ENCODE measurements around the gene PANK3.

DNA sequence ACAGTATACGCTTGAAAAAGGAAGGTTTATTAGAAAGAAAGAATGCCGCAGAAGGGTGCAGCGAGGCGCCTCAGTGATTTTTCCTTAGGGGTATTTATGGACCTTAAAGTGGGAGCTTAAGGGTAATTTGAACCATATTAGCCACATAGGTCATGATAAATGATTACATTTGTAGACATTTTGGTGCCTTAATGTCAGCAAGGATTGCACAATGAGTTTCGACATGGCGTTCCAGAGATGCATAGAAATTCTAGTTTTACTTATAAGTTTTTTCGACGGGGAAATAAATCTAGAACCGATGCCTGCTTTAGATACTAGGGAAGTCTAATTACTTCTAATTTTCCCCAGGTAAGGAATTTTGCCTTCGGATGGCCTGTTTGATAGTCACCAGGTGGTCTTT, 20.7 kb upstream of the PANK3 start:
- TF ChIP-seq, protein P1, sequence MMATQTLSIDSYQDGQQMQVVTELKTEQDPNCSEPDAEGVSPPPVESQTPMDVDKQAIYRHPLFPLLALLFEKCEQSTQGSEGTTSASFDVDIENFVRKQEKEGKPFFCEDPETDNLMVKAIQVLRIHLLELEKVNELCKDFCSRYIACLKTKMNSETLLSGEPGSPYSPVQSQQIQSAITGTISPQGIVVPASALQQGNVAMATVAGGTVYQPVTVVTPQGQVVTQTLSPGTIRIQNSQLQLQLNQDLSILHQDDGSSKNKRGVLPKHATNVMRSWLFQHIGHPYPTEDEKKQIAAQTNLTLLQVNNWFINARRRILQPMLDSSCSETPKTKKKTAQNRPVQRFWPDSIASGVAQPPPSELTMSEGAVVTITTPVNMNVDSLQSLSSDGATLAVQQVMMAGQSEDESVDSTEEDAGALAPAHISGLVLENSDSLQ (IDR thresholded peaks at IDR 0.05): no peak
- TF ChIP-seq FOXA1 (IDR thresholded peaks at IDR 0.05): no peak
- TF ChIP-seq ZNF384 (IDR thresholded peaks at IDR 0.05): no peak
- TF ChIP-seq CTBP1 (IDR thresholded peaks at IDR 0.05; ENCODE audit: borderline replicate concordance): no peak
- TF ChIP-seq SP1 (IDR thresholded peaks at IDR 0.05): no peak
- no peak for TF ChIP-seq ELF4 (IDR thresholded peaks at IDR 0.05)
- TF ChIP-seq FOXM1 (IDR thresholded peaks at IDR 0.05; ENCODE audit: borderline replicate concordance): no peak
- no peak for TF ChIP-seq BHLHE40 (IDR thresholded peaks at IDR 0.05; ENCODE audit: borderline replicate concordance)
- no peak for TF ChIP-seq HDGF (IDR thresholded peaks at IDR 0.05; ENCODE audit: borderline replicate concordance)
- TF ChIP-seq SUZ12 (IDR thresholded peaks at IDR 0.05): no peak
- TF ChIP-seq NFRKB (IDR thresholded peaks at IDR 0.05): no peak
- TF ChIP-seq L3MBTL2 (conservative IDR thresholded peaks at IDR 0.05): no peak
- TF ChIP-seq ARNT (IDR thresholded peaks at IDR 0.05): no peak

Data from HEK293T (cell line).